HG03045 (cell line): ENCODE data around the gene GK.
A peak's percentile ranks its signal among the peaks of the same experiment; 100 is the strongest.
"Not testable (repeated sequence)": the region's sequence is repeated elsewhere in the genome, so short reads cannot be mapped to it uniquely, and the experiment has no call there.

Experiments
- ATAC-seq: cut with Tn5 transposase; IDR thresholded peaks from one replicate; pipeline ENCODE4 v1.9.1; 2021; ENCODE audit warnings: mild to moderate bottlenecking, moderate library complexity; ENCODE audit not compliant: unreplicated experiment

The GK gene

GRCh38 chrX:30653415-30654131, at the start of gene GK:
TSS of gene GK (plus strand) at chrX:30653423. CDS start at chrX:30653538, 115 bp downstream.
- ATAC-seq: peak; percentile 17

- no peak for ATAC-seq
These were observed 46.1 kb upstream of the GK start for GRCh38 chrX:30607155-30607554.

- ATAC-seq: no peak
These were observed 43.2 kb upstream of the GK start for GRCh38 chrX:30610026-30610425.

GRCh38 chrX:30612250-30612655, 41.0 kb upstream of the GK start:
- no peak for ATAC-seq

- ATAC-seq: no peak
These were observed 39.5 kb upstream of the GK start for GRCh38 chrX:30613721-30614120.

- ATAC-seq: no peak
These were observed 38.0 kb upstream of the GK start for GRCh38 chrX:30615229-30615628.

GRCh38 chrX:30618160-30618765, 35.0 kb upstream of the GK start:
- ATAC-seq: no peak

- ATAC-seq: no peak
These were observed 33.1 kb upstream of the GK start for GRCh38 chrX:30620125-30620524.

GRCh38 chrX:30620980-30621618, 32.1 kb upstream of the GK start:
- no peak for ATAC-seq

- ATAC-seq: no peak
These were observed 30.9 kb upstream of the GK start for GRCh38 chrX:30622361-30622760.

- no peak for ATAC-seq
These were observed 26.8 kb upstream of the GK start for GRCh38 chrX:30626402-30626801.

- ATAC-seq: no peak
These were observed 25.2 kb upstream of the GK start for GRCh38 chrX:30627818-30628652.

- not testable (repeated sequence) for ATAC-seq
These were observed 19.2 kb upstream of the GK start for GRCh38 chrX:30634070-30634469.

GRCh38 chrX:30635630-30636029, 17.6 kb upstream of the GK start:
- no peak for ATAC-seq

- no peak for ATAC-seq
These were observed 15.1 kb upstream of the GK start for GRCh38 chrX:30637874-30638815.

GRCh38 chrX:30639702-30640101, 13.5 kb upstream of the GK start:
- not testable (repeated sequence) for ATAC-seq

- ATAC-seq: no peak
These were observed 10.6 kb upstream of the GK start for GRCh38 chrX:30642642-30643041.

- ATAC-seq: no peak
These were observed 9.9 kb upstream of the GK start for GRCh38 chrX:30643313-30643821.

GRCh38 chrX:30649859-30650258, 3.4 kb upstream of the GK start:
- ATAC-seq: no peak
